Right cardiac atrium (tissue), 5 donors: Measurements from ENCODE around the gene CDC14C. TPM values are rescaled to one million over a fixed set of nuclear protein-coding genes. Genes with fewer than 3 reads are reported as not detected.
A peak's percentile ranks its signal among the peaks of the same experiment; 100 is the strongest.
"Not testable (repeated sequence)": the region's sequence is repeated elsewhere in the genome, so short reads cannot be mapped to it uniquely, and the experiment has no call there.

Experiments
- ATAC-seq, 2 donors: fragments of 200-7000 bp; cut with Tn5 transposase; one replicate each; pipeline versions ENCODE4 v1.8.0 to v1.9.1; 2020; ENCODE audit warnings: moderate library complexity in 2 of 2, mild to moderate bottlenecking in 1 of 2
- DNase-seq, 3 donors: peaks; one replicate each; pipeline ENCODE4 v3.0.0-alpha.2; 2020
- H3K27ac ChIP-seq: one replicate; pipeline ENCODE4 v1.5.1; 2013; ENCODE audit warnings: mild to moderate bottlenecking, low read length, control low read depth, moderate library complexity
- H3K27me3 ChIP-seq: one replicate; pipeline ENCODE4 v1.6.1; 2013; ENCODE audit not compliant: control insufficient read depth, insufficient read depth
- H3K4me1 ChIP-seq: one replicate; pipeline ENCODE4 v1.6.1; 2013; ENCODE audit warnings: low read length; ENCODE audit not compliant: control insufficient read depth, insufficient read depth
- H3K4me3 ChIP-seq: one replicate; pipeline ENCODE4 v1.5.1; 2013; ENCODE audit warnings: low read length, control low read depth
- H3K9me3 ChIP-seq: one replicate; pipeline ENCODE4 v1.6.1; 2013; ENCODE audit warnings: low read length; ENCODE audit not compliant: control insufficient read depth
- WGBS: extraction: QIAGEN DNeasy Blood & Tissue Kit; methylation state at CpG from one replicate; pipeline ENCODE4 v1.1.7; 2013; 5-methylcytosine and 5-hydroxymethylcytosine counted together
- intact Hi-C, 4 donors: fragments of 100-400 bp; cut with DNase I; formaldehyde crosslinking; loops; one replicate each; pipeline versions ENCODE4 v1.11.0 to v1.14.0; 2022 to 2023
- long read RNA-seq, 4 donors: library from polyadenylated mRNA; unstranded; transcript quantifications; one replicate each; pipeline ENCODE4 v2.0.0, GENCODE V29; 2020 to 2021
- polyA plus RNA-seq: library from polyadenylated mRNA; stranded (reverse); fragments of 200-250 nt; gene quantifications from one replicate; pipeline ENCODE4 v1.2.3, GENCODE V29; 2013
- total RNA-seq, 4 donors: library from RNA; stranded (reverse); fragmentation: NEBNext Ultra II Directional; extraction: Animal tissue kit (Norgen Biotek cat#: 25700); gene quantifications; one replicate each; pipeline ENCODE4 v1.2.1, GENCODE V29; 2021
- donor health status: healthy with polysubstance abuse.
- donor health status: DM: no; HTN: yes; CAD: no.
- donor health status: DM: no; HTN: no; CAD: no.
- donor health status: DM: no; HTN: yes; CAD: no; lungs with severe emphysema.
- donor health status: DM: yes; HTN: yes; CAD: no.

The CDC14C gene
- total RNA-seq (not detected), polyA plus RNA-seq (not detected)
- long read RNA-seq, donor 1, result 0 reads
- long read RNA-seq, donor 2, result 0 reads
- long read RNA-seq, donor 3, result 0 reads
- long read RNA-seq, donor 4, result 0 reads

- ATAC-seq (peak in 1 of 2 donors; percentile 26), DNase-seq (peak in 1 of 3 donors; percentile 40)
- H3K4me3 ChIP-seq, result no peak within 1 kb of the TSS
- no peaks in the 10 kb centered on the region for H3K27me3 ChIP-seq
- intact Hi-C loops, result no loop called here
- 94% methylated on average over 46 of the region's 46 CpGs for WGBS
- H3K9me3 ChIP-seq, result no peaks in the 10 kb centered on the region
- no peak within 1 kb of the TSS for H3K27ac ChIP-seq
- H3K4me1 ChIP-seq, result no peaks in the 10 kb centered on the region
These were observed at the start of gene CDC14C for GRCh38 chr7:48924433-48924832. Gene CDC14C, plus strand, starts transcription at chr7:48924547. Its CDS starts 126 bp downstream, at chr7:48924673.

- peak; percentile 56 to 72 for ATAC-seq
- peak; percentile 27 to 76 (median 67) for DNase-seq
- H3K27ac ChIP-seq, result no peak overlapping the region
- intact Hi-C loops, result loop anchor here (10.0 kb wide), 2 partner anchors 540 to 570 kb away; no protein-coding TSS in a partner anchor
- no peaks in the 10 kb centered on the region for H3K4me1 ChIP-seq
- H3K4me3 ChIP-seq, result no peak overlapping the region
- H3K27me3 ChIP-seq, result no peaks in the 10 kb centered on the region
- 45% methylated on average over 14 of the region's 14 CpGs for WGBS
- no peaks in the 10 kb centered on the region for H3K9me3 ChIP-seq
These were observed 49.1 kb upstream of the CDC14C start for GRCh38 chr7:48875045-48875916.

GRCh38 chr7:48876087-48876486 is 48.3 kb upstream of the CDC14C start:
- no peak for ATAC-seq
- intact Hi-C loops, result loop anchor here (10.0 kb wide), 2 partner anchors 541 to 571 kb away; no protein-coding TSS in a partner anchor
- no peaks in the 10 kb centered on the region for H3K27me3 ChIP-seq
- no peaks in the 10 kb centered on the region for H3K9me3 ChIP-seq
- no peak for DNase-seq
- no peak overlapping the region for H3K4me3 ChIP-seq
- WGBS, result 78% methylated on average over 3 of the region's 3 CpGs
- H3K27ac ChIP-seq, result no peak overlapping the region
- H3K4me1 ChIP-seq, result no peaks in the 10 kb centered on the region

GRCh38 chr7:48880851-48881250 is 43.5 kb upstream of the CDC14C start:
- Histone ChIP-seq H3K27me3 (no peaks in the 10 kb centered on the region), H3K27ac (no peak overlapping the region), H3K4me1 (no peaks in the 10 kb centered on the region), H3K4me3 (no peak overlapping the region), H3K9me3 (no peaks in the 10 kb centered on the region)
- 66% methylated on average over 2 of the region's 2 CpGs for whole genome bisulfite sequencing
- intact Hi-C loops, result no loop called here
- no peak for ATAC-seq
- DNase-seq, result no peak

- DNase-seq, result peak; percentile 36 to 61 (median 54)
- intact Hi-C loops, result no loop called here
- H3K4me1 ChIP-seq, result no peaks in the 10 kb centered on the region
- H3K4me3 ChIP-seq, result no peak overlapping the region
- H3K27me3 ChIP-seq, result no peaks in the 10 kb centered on the region
- no peak overlapping the region for H3K27ac ChIP-seq
- peak; percentile 66 to 81 for ATAC-seq
- WGBS, result 43% methylated on average over 2 of the region's 2 CpGs
- no peaks in the 10 kb centered on the region for H3K9me3 ChIP-seq
These were observed 36.8 kb upstream of the CDC14C start for GRCh38 chr7:48887500-48887899.

- Histone ChIP-seq H3K4me1 (no peaks in the 10 kb centered on the region), H3K27ac (no peak overlapping the region), H3K9me3 (no peaks in the 10 kb centered on the region), H3K4me3 (no peak overlapping the region), H3K27me3 (no peaks in the 10 kb centered on the region)
- DNase-seq, result no peak
- WGBS, result 59% methylated on average over 1 of the region's 1 CpG
- intact Hi-C loops, result no loop called here
- no peak for ATAC-seq
These were observed 29.8 kb upstream of the CDC14C start for GRCh38 chr7:48894574-48894973.

- H3K9me3 ChIP-seq, result no peaks in the 10 kb centered on the region
- ATAC-seq, result no peak
These were observed 24.4 kb upstream of the CDC14C start for GRCh38 chr7:48899932-48900331.

GRCh38 chr7:48901966-48902365 is 22.4 kb upstream of the CDC14C start:
- no peaks in the 10 kb centered on the region for H3K4me1 ChIP-seq
- H3K27ac ChIP-seq, result no peak overlapping the region
- WGBS, result 82% methylated on average over 3 of the region's 3 CpGs
- intact Hi-C loops, result loop anchor here in 1 of 4 donors (5.0 kb wide), 1 partner anchor 630 kb away; no protein-coding TSS in a partner anchor
- ATAC-seq (no peak), DNase-seq (no peak)
- no peaks in the 10 kb centered on the region for H3K27me3 ChIP-seq
- H3K4me3 ChIP-seq, result no peak overlapping the region
- no peaks in the 10 kb centered on the region for H3K9me3 ChIP-seq

More at GRCh38 chr7:48899932-48900331, 24.4 kb upstream of the CDC14C start:
- Histone ChIP-seq H3K4me3 (no peak overlapping the region), H3K27me3 (no peaks in the 10 kb centered on the region), H3K4me1 (no peaks in the 10 kb centered on the region), H3K27ac (no peak overlapping the region)
- intact Hi-C loops, result loop anchor here in 1 of 4 donors (5.0 kb wide), 1 partner anchor 632 kb away; no protein-coding TSS in a partner anchor
- WGBS, result 90% methylated on average over 2 of the region's 2 CpGs
- DNase-seq, result no peak

- 85% methylated on average over 1 of the region's 1 CpG for WGBS
- ATAC-seq (no peak), DNase-seq (no peak)
- intact Hi-C loops, result loop anchor here in 1 of 4 donors (5.0 kb wide), 1 partner anchor 627 kb away; no protein-coding TSS in a partner anchor
- Histone ChIP-seq H3K27ac (no peak overlapping the region), H3K27me3 (no peaks in the 10 kb centered on the region), H3K9me3 (no peaks in the 10 kb centered on the region), H3K4me1 (no peaks in the 10 kb centered on the region), H3K4me3 (no peak overlapping the region)
These were observed 19.4 kb upstream of the CDC14C start for GRCh38 chr7:48904975-48905374.

- 80% methylated on average over 6 of the region's 6 CpGs for whole genome bisulfite sequencing
- H3K9me3 ChIP-seq, H3K4me3 ChIP-seq, H3K4me1 ChIP-seq, H3K27me3 ChIP-seq, intact Hi-C loops, ATAC-seq, DNase-seq, H3K27ac ChIP-seq: not testable (repeated sequence)
These were observed 18.7 kb upstream of the CDC14C start for GRCh38 chr7:48905686-48906085.

- intact Hi-C loops, H3K4me1 ChIP-seq, H3K4me3 ChIP-seq, H3K27me3 ChIP-seq, H3K27ac ChIP-seq, H3K9me3 ChIP-seq: not testable (repeated sequence)
- 75% methylated on average over 5 of the region's 5 CpGs for WGBS
- DNase-seq (peak in 1 of 3 donors; percentile 51), ATAC-seq (peak in 1 of 2 donors; percentile 76)
These were observed 14.5 kb upstream of the CDC14C start for GRCh38 chr7:48909887-48910286.
